GM12875 (cell line): ENCODE measurements around the gene RBM20.
"Not testable (repeated sequence)": the region's sequence is repeated elsewhere in the genome, so short reads cannot be mapped to it uniquely, and the experiment has no call there.

Source experiments
- H3K4me3 ChIP-seq: one replicate; pipeline ENCODE4 v1.5.1; 2011; ENCODE audit warnings: low read depth, low read length, control low read depth
- CTCF ChIP-seq: IDR thresholded peaks from 2 replicates; pipeline ENCODE4 v1.5.1; 2011; ENCODE audit warnings: low read depth, mild to moderate bottlenecking, control low read depth, inconsistent platforms, low read length, moderate library complexity, borderline replicate concordance; ENCODE audit not compliant: insufficient read depth

The RBM20 gene

GRCh38 chr10:110616493-110617033, 27.6 kb upstream of the RBM20 start:
- H3K4me3 ChIP-seq: no peak overlapping the region
- TF ChIP-seq CTCF: no peak

- TF ChIP-seq CTCF: no peak
- H3K4me3 ChIP-seq: no peak overlapping the region
Observed at GRCh38 chr10:110617425-110618229, 26.5 kb upstream of the RBM20 start.

GRCh38 chr10:110618230-110618610, 25.9 kb upstream of the RBM20 start:
- H3K4me3 ChIP-seq: no peak overlapping the region
- no peak for TF ChIP-seq CTCF

- no peak overlapping the region for H3K4me3 ChIP-seq
- TF ChIP-seq CTCF: no peak
Observed at GRCh38 chr10:110619514-110620397, 24.4 kb upstream of the RBM20 start.

- TF ChIP-seq CTCF: no peak
- no peak overlapping the region for H3K4me3 ChIP-seq
Observed at GRCh38 chr10:110620398-110620719, 23.8 kb upstream of the RBM20 start.

- H3K4me3 ChIP-seq: not testable (repeated sequence)
Observed at GRCh38 chr10:110623316-110623715, 20.8 kb upstream of the RBM20 start.

- H3K4me3 ChIP-seq: no peak overlapping the region
- TF ChIP-seq CTCF: no peak
Observed at GRCh38 chr10:110625356-110625894, 18.7 kb upstream of the RBM20 start.
